AG09319 (cell line): ENCODE data around the gene ATL1.
"Not testable (repeated sequence)": the region's sequence is repeated elsewhere in the genome, so short reads cannot be mapped to it uniquely, and the experiment has no call there.

Experiments
- DNase-seq: peaks from one replicate; pipeline ENCODE4 v3.0.0-alpha.2; 2010; ENCODE audit warnings: low read depth; ENCODE audit errors: extremely low read depth
- TF ChIP-seq, protein P1 (sequence below): IDR thresholded peaks from 2 replicates; pipeline ENCODE4 v1.5.1; 2011; ENCODE audit warnings: low read depth, mild to moderate bottlenecking, inconsistent platforms, low read length, moderate library complexity

The ATL1 gene

DNA sequence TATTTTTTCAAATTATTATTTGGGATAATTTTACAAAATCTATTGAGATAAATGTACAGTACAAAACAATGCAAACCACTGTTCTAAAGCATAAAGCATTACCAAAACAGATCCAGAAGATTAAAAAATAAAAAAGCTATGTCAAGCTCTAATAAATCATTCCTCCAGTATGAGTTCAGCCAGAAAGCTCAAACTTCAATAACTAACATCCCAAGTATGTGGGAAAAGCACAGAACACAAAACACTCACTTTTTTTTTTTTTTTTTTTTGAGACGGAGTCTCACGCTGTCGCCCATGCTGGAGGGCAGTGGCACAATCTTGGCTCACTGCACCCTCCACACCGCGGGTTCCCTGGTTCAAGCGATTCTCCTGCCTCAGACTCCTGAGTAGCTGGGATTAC, 96.8 kb downstream of the ATL1 start:
- DNase-seq, result no peak
- TF ChIP-seq, protein P1, sequence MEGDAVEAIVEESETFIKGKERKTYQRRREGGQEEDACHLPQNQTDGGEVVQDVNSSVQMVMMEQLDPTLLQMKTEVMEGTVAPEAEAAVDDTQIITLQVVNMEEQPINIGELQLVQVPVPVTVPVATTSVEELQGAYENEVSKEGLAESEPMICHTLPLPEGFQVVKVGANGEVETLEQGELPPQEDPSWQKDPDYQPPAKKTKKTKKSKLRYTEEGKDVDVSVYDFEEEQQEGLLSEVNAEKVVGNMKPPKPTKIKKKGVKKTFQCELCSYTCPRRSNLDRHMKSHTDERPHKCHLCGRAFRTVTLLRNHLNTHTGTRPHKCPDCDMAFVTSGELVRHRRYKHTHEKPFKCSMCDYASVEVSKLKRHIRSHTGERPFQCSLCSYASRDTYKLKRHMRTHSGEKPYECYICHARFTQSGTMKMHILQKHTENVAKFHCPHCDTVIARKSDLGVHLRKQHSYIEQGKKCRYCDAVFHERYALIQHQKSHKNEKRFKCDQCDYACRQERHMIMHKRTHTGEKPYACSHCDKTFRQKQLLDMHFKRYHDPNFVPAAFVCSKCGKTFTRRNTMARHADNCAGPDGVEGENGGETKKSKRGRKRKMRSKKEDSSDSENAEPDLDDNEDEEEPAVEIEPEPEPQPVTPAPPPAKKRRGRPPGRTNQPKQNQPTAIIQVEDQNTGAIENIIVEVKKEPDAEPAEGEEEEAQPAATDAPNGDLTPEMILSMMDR, result no peak

DNA sequence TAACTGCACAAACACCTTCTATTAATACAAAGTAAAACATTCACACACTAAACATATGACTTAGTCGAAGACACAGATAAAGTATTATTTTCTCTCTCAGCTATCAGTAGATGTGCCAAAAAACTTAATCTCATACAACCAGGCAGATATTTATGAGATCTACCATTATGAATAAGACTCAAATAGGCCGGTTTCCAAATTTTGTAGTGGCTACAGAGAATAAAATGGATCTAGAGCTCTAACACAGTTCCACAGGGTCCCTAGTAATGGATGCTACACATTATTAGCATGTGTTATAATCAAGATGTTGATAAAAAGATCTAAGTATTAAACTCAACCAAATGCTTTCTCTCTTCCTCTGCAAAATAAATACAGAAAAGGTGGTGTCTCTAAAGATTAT, 97.8 kb downstream of the ATL1 start:
- no peak for DNase-seq
- TF ChIP-seq, protein P1, result no peak

DNA sequence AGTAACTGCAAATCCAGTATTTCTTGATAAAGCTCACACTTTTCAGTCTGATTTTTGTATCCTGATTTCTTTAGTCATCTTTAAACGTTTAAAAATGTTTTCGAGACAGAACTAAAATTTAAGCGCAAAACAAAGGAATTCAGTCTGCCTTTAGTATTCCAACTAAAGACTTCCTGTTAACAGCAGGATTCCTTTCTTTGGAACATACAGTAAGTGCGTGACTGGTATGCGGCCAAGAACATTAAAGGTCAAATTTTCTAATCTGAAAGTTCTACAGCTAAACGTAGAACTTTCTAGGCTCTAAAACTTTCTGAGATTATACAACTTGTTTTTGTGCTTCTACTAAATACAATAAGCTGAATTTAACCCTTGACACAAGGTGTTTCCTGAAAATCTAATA, 98.3 kb downstream of the ATL1 start:
- TF ChIP-seq, protein P1, result no peak
- peak; percentile 37 for DNase-seq

DNA sequence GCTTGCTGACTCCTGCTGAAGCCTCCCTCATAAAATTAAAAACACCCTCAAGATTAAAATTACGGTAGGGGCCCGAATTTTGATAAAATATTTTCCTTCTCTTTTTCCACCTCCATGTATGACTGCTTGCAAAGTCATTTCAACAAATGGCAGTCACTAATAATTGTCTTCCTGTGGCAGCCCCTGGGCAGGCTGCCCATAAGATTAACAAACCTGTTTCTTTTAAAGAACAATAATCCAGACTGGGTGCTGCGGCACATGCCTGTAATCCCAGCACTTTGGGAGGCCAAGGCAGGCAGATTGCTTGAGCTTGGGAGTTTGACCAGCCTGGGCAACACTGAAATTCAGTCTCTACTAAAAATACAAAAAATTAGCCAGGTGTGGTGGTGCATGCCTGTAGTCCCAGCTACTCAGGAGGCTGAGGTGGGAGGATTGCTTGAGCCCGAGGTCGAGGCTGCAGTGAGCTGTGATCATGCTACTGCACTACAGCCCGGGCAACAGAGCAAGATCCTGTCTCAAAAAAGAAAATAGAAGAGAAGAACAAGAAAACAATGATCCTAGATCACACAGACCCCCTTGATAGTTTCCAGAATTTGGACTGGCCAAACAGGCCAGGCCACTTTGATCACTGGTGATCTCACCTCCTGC, 99.5 kb downstream of the ATL1 start:
- no peak for DNase-seq
- TF ChIP-seq, protein P1, result no peak

DNA sequence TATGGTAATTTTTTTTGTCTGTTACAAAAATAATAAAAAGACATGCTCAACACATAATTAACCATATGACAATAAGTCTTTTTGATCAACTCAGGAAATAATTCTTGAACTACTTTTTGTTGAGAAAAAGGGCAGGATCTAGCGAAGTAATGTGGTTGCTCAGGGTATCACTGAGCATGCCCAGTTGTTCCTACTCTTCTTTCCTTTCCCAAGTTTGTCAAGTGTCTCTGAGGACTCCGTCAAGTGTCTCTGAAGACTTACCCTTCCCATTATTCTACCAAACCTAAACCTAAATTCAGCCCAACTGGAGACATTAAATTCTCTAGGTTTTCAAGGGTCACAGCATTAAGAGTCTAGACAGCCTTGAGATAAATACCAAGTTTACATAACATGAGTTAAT, 104.6 kb downstream of the ATL1 start:
- not testable (repeated sequence) for DNase-seq

DNA sequence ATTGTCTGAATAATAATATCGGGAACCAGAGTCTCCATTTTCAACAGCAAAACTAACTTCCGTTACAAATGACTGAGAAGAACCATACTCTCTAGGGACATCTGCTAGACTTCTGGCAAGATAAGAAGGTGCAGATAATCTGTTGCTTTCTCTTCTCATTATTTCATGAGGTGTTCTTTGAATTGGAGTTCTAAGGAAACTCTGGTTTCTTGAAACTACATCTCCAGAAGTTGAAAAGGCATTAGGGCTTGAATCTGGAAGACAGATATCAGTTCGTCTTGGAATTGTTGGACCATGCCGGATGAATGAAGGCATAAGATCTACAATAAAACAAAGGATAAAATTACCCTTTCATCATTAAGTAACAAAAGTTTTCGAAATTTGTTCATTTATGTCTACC, 105.4 kb downstream of the ATL1 start:
- DNase-seq, result not testable (repeated sequence)

DNA sequence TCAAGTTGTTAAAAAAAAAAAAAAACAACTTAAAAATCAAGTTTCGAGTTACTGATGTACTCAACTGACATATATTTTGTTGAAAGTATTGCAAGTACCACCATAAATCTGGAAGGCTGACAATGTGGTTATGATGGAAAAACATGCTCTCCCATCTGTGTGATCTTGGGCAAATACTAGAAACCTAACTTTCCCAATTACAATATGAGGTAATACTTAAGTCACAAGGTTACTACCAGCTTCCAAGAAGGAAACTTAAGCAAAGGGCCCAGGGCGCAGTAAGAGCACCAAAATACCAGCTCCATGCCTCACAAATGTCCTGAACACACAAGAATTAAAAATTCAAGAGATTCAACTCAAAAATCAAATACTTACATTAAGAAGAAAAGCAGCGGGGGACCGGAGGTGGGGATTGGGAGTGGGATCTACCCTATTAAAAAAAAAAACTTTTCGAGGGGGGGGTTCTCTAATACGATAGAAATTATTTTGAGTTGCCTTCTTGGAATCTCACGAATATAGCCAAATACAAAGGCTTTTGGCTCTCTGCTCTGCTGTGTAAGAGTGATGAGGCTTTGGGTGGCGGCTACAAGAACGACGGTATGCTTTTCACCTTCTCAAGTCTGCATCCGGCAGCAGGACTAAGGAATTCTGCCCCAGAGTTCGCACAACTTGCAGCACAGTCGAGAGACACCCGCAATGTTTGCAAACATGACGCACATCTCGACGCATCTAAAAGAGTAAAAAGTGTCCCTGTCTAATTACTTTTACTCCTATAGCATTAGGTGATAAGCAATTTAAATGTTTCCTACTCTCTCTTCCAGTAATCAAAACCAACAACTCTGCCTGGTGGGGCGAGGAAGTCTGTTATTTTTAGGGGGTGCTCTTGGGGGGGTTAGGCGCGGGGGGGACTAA, 107.1 kb downstream of the ATL1 start:
- DNase-seq, result peak; percentile 30
- TF ChIP-seq, protein P1, result no peak

DNA sequence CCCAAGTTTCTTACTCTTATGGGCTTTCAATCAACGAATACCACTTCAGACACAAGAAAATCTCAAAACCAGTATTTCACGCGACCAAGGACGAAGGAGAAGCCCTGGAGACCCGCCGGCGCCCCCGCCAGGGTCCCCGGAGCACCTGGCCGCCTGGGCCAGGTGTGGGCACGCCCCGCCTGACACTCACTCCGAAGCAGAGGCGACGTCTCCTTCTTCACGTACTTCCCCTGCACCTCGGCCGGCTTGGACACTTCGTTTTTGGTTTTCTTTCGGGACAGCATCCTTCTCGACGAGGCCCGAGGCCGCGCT, 107.7 kb downstream of the ATL1 start:
- TF ChIP-seq, protein P1, result no peak
- no peak for DNase-seq
